K562 treated with DMSO at 1 percent for 12 hours (cell line): ENCODE data around the gene SULT1A2. TPM values are rescaled to one million over a fixed set of nuclear protein-coding genes. Genes with fewer than 3 reads are reported as not detected.

Source experiments
- total RNA-seq: library from RNA; unstranded; fragments of 300-600 nt; gene quantifications from 2 replicates; pipeline ENCODE4 v1.2.3, GENCODE V29; 2022; ENCODE audit not compliant: insufficient read depth

SULT1A2 gene
- 5.1 and 7.9 TPM in 2 replicates for total RNA-seq

DNA sequence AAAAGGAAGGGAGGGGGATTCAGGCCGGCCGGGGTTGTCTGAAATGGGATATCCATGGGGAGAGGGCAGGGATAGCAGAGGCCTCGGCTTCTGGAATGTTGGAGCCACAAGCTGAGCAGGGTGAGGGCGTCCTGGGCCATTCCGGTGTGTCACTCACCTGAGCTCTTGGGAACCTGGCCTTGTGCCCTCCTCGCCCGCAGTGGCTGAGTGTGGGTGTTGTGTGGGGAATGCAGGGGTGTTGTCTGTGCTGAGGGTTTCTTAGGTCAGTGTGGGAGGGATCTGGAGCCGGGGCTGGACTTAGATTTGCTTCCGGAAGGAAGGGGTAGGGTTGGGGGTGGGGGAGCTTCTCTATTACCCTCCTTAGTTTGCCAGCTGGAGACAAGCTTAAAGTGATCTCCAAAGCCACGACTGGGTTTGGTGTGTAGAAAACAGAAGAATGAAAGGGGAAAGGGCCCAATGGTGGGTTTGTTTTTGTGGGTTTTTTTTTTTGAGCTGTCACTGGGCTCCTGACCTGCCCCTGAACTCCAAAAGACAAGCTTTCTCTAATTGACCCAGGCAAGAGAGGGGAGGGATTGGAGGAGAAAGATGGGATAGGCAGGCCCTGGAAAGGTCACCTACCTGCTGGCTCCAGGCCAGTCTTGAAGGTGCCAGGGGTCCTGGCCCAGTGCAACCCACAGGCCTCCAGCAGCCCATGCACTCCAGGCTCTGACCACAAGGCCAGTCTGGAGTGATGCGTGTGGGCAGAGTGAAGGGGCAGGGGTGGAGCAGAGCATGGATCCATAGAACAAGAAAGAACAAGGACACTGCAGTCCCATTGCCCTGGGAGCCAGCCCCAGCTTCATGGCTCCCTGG is at the start of gene SULT1A2:
Gene SULT1A2 (minus strand): TSS at position 211 of the 852 bp plus-strand sequence. CDS start 1,120 bp downstream, outside the sequence.

DNA sequence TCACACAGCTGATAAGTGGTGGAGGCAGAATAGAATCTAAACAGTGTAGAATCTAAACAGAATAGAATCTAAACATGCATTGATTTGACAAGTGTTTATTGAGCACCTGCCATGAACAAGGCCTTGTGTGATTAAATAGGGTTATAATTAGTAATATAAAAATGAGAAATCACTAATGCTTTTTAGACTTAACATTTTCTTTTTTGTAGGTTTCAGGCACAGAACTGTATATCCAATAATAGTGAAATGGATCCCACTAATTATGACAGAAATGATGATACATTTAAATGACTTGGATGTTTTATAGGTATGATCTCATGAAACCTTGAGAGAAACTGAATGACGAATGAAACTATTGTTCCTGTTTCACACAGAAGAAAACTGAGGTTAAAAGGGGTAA is 40.9 kb upstream of the SULT1A2 start, which contains the start of gene NPIPB8:
Gene NPIPB8 (plus strand): TSS at position 301 of the 400 bp plus-strand sequence. CDS start 296 bp downstream, outside the sequence.

DNA sequence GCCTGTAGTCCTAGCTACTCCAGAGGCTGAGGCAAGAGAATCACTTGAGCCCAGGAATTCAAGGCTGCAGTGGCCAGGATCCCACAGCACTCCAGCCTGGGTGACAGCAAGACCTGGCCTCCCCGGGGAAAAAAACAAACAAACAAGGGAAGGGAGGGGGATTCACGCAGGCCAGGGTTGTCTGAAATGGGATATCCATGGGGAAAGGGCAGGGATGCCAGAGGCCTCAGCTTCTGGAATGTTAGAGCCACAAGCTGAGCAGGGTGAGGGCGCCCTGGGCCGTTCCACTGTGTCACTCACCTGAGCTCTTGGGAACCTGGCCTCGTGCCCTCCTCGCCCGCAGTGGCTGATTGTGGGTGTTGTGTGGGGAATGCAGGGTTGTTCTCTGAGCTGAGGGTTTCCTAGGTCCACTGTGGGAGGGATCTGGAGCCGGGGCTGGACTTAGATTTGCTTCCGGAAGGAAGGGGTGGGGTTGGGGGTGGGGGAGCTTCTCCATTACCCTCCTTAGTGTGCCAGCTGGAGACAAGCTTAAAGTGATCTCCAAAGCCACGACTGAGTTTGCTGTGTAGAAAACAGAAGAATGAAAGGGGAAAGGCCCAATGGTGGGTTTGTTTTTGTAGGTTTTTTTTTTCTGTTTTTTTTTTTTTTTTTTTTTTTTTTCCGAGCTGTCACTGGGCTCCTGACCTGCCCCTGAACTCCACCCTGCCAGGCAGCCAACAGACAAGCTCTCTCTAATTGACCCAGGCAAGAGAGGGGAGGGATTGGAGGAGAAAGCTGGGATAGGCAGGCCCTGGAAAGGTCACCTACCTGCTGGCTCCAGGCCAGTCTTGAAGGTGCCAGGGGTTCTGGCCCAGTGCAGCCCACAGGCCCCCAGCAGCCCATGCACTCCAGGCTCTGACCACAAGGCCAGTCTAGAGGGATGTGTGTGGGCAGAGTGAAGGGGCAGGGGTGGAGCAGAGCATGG is 13.1 kb upstream of the SULT1A2 start, which contains the start of gene SULT1A1:
Gene SULT1A1 (minus strand): TSS at position 414 of the 964 bp plus-strand sequence. CDS start 1,189 bp downstream, outside the sequence.

DNA sequence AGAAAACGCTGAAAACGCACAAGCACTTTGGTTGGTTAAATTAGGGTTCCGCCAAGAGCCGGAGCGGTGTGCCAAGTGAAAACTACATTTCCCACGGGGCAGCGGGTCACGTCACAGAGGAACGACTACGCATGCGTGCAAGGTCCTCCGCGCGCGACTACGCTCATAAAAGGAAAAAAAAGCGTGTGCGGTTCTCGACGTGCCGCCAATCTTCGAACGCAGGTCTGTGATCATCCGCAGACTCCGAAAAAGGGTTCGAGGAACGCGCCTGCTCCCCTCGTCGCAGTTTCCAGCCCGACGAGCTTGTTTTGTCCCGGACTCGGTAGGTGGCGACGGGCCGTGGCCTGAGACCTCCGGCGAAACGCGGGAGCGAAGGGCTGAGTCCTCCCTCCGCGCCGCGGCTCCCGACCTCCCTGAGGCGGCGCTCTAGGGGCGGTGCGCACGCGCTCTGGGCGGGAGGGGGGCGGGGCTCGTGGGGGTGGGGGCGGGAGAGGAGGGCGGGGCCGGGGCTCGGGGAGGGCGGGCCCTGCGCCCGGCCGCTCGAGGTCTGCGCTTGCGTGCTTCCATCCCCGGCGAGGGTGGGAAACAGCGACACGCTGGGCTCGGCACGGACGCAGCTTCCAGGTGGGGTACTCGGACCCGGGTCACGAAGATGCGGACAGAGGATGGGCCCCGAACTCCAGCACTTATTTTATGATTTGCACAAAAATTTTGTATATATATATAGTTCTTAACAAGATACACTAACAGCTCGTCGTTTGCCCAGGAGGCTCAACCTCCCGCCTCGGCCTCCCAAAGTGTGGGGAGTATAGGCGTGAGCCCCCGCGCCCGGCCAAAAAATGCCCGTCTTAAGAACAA is 42.8 kb downstream of the SULT1A2 start, which contains the start of gene SGF29:
Gene SGF29 (plus strand): TSS at position 145 of the 858 bp plus-strand sequence. CDS start 27,150 bp downstream, outside the sequence.

Other genes starting within 250 kb of the SULT1A2 start
- gene NPIPB6, start 233.5 kb downstream of the SULT1A2 start, total RNA-seq: 0.64 TPM in 1 of 2 replicates, not detected in the other
- 111 and 117 TPM in 2 replicates for gene EIF3CL, start 193.2 kb downstream of the SULT1A2 start, total RNA-seq
- not detected in 2 replicates for gene NPIPB7, start 124.7 kb downstream of the SULT1A2 start, total RNA-seq
- 29.1 and 53.8 TPM in 2 replicates for gene CLN3, start 105.0 kb downstream of the SULT1A2 start, total RNA-seq
- 4.7 and 4.9 TPM in 2 replicates for gene APOBR, start 102.4 kb downstream of the SULT1A2 start, total RNA-seq
- gene IL27, start 90.2 kb downstream of the SULT1A2 start, total RNA-seq: not detected in 2 replicates
- 107 and 122 TPM in 2 replicates for gene NUPR1, start 58.1 kb downstream of the SULT1A2 start, total RNA-seq
- gene SGF29, start 43.1 kb downstream of the SULT1A2 start, total RNA-seq: 31.5 and 32.6 TPM in 2 replicates
- 58.9 and 62.1 TPM in 2 replicates for gene SULT1A1, start 13.0 kb upstream of the SULT1A2 start, total RNA-seq
- gene NPIPB8, start 41.0 kb upstream of the SULT1A2 start, total RNA-seq: not detected in 2 replicates
- gene EIF3C, start 114.4 kb upstream of the SULT1A2 start, total RNA-seq: 301 and 323 TPM in 2 replicates
- gene NPIPB9, start 154.7 kb upstream of the SULT1A2 start, total RNA-seq: not detected in 2 replicates
- gene ATXN2L, start 225.9 kb upstream of the SULT1A2 start, total RNA-seq: 123 and 257 TPM in 2 replicates
- 221 and 251 TPM in 2 replicates for gene TUFM, start 249.3 kb upstream of the SULT1A2 start, total RNA-seq